ENCODE data around the gene P4HA1. TPM values are rescaled to one million over a fixed set of nuclear protein-coding genes. Genes with fewer than 3 reads are reported as not detected.
A peak's percentile ranks its signal among the peaks of the same experiment; 100 is the strongest.
"Not testable (repeated sequence)": the region's sequence is repeated elsewhere in the genome, so short reads cannot be mapped to it uniquely, and the experiment has no call there.

The P4HA1 gene
- polyA plus RNA-seq, 10 donors: 49.9 to 84.5 (median 72.8) TPM

- DNase-seq: peak; percentile 38 to 66 (median 49)
Observed at GRCh38 chr10:73044378-73045285, 52.0 kb downstream of the P4HA1 start.

- DNase-seq: no peak
Observed at GRCh38 chr10:73043766-73044377, 52.8 kb downstream of the P4HA1 start.

- DNase-seq: no peak
Observed at GRCh38 chr10:73043319-73043718, 53.3 kb downstream of the P4HA1 start.

- DNase-seq: no peak
Observed at GRCh38 chr10:73042130-73042529, 54.5 kb downstream of the P4HA1 start.

- peak; percentile 34 to 56 (median 49) for DNase-seq
Observed at GRCh38 chr10:73039635-73040034, 57.0 kb downstream of the P4HA1 start.

- DNase-seq: not testable (repeated sequence)
Observed at GRCh38 chr10:73036285-73036684, 60.4 kb downstream of the P4HA1 start.

GRCh38 chr10:73032536-73032935 is 64.1 kb downstream of the P4HA1 start:
- no peak for DNase-seq

- DNase-seq: not testable (repeated sequence)
Observed at GRCh38 chr10:73026623-73027022, 70.0 kb downstream of the P4HA1 start.

- DNase-seq: not testable (repeated sequence)
Observed at GRCh38 chr10:73023455-73024070, 73.1 kb downstream of the P4HA1 start.

GRCh38 chr10:73022961-73023360 is 73.7 kb downstream of the P4HA1 start:
- not testable (repeated sequence) for DNase-seq

- DNase-seq: not testable (repeated sequence)
Observed at GRCh38 chr10:73021538-73022164, 75.0 kb downstream of the P4HA1 start.

- no peak for DNase-seq
Observed at GRCh38 chr10:73021050-73021449, 75.6 kb downstream of the P4HA1 start.

- DNase-seq: no peak
Observed at GRCh38 chr10:73019100-73019499, 77.6 kb downstream of the P4HA1 start.

GRCh38 chr10:73018632-73019031 is 78.0 kb downstream of the P4HA1 start:
- no peak for DNase-seq

- peak; percentile 25 to 49 (median 28) for DNase-seq
Observed at GRCh38 chr10:73017955-73018480, 78.6 kb downstream of the P4HA1 start.

- no peak for DNase-seq
Observed at GRCh38 chr10:73015779-73016178, 80.9 kb downstream of the P4HA1 start.

- no peak for DNase-seq
Observed at GRCh38 chr10:73003822-73004221, 92.8 kb downstream of the P4HA1 start.

- no peak for DNase-seq
Observed at GRCh38 chr10:73000973-73001372, 95.7 kb downstream of the P4HA1 start.

- no peak for DNase-seq
Observed at GRCh38 chr10:72997099-72997498, 99.6 kb downstream of the P4HA1 start.

- not testable (repeated sequence) for DNase-seq
Observed at GRCh38 chr10:72995459-72995858, 101.2 kb downstream of the P4HA1 start.

GRCh38 chr10:72989771-72990170 is 106.9 kb downstream of the P4HA1 start:
- DNase-seq: not testable (repeated sequence)

- not testable (repeated sequence) for DNase-seq
Observed at GRCh38 chr10:72984618-72985017, 112.0 kb downstream of the P4HA1 start.
